Germinal center (tissue), 1 donor: ENCODE data around the gene EFCAB12.

Source experiments
- DNase-seq: peaks from one replicate; pipeline ENCODE4 v3.0.0; 2012; ENCODE audit warnings: mixed read lengths, low spot score

Gene EFCAB12

DNA sequence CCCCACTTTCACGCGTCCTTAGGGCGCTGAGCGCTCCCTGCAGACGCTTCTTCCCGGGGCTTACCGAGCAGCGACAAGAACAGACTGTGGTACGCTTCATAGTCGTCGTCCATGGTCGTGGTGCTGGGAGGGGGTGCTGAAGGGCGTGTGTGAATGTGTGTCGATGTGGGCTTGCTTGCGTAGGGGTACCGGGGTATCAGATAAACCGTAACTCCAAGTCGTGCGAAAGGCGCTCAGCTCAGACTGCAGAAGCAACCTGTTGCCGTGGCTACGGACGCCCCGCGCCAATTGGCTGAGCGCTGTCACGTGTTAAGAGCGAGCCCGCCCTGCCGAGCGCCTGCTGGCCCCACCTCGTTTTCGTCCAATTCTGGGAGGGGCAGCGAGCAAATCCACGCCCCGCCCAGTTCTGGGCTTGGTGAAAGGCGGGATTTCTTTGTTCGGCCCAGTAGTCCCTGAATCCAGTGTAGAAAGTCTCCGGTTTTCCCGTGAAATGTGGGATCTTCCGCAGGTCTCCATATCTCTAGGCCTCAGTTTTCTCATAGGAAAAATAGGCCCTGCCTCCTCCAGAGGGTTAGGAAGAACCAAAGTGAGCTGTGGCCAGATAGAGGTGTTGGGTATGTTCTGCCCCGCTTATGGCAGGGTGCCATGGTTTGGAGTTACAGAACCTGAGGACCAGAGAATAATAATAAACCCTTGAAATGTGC lies at the start of gene EFCAB12:
Gene EFCAB12, minus strand, starts transcription at position 261 of the 704 bp plus-strand sequence. Its CDS starts 148 bp downstream, at position 113.
- DNase-seq: peak; percentile 92

DNA sequence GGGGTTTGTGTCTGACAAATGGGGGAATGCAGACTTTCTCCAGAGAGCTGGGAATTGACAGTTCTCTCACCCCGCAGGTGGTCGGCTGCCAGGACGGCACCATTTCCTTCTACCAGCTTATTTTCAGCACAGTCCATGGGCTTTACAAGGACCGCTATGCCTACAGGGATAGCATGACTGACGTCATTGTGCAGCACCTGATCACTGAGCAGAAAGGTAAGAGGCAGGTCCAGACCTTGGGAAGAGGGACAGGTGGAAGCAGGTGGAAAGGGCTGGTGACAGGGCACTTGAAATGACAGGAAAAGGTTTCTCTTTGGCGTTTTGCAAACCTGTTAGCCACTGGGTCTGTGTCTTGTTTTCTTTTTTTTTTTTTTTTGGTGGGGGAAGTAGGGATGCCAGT lies 48.1 kb upstream of the EFCAB12 start:
- DNase-seq: no peak

DNA sequence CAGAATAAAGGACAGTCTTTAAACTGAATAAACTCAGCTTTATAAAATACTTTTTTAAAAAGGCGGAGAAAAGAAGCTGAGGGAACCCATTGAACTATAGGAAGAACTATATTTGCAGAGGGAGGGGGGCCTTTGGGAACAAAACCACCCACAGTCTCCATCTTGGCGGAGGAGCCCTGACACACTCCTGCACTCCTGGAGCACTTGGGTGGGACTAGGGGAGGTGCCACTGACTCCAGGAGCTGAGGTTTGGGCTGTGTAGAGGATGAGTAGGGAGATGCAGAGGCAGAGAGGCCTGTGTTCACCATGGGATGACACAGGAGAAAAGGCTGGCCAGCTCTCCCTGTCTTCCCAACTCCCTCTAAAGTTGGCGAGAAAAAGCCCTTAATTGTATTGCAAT lies 47.4 kb upstream of the EFCAB12 start:
- DNase-seq: no peak

DNA sequence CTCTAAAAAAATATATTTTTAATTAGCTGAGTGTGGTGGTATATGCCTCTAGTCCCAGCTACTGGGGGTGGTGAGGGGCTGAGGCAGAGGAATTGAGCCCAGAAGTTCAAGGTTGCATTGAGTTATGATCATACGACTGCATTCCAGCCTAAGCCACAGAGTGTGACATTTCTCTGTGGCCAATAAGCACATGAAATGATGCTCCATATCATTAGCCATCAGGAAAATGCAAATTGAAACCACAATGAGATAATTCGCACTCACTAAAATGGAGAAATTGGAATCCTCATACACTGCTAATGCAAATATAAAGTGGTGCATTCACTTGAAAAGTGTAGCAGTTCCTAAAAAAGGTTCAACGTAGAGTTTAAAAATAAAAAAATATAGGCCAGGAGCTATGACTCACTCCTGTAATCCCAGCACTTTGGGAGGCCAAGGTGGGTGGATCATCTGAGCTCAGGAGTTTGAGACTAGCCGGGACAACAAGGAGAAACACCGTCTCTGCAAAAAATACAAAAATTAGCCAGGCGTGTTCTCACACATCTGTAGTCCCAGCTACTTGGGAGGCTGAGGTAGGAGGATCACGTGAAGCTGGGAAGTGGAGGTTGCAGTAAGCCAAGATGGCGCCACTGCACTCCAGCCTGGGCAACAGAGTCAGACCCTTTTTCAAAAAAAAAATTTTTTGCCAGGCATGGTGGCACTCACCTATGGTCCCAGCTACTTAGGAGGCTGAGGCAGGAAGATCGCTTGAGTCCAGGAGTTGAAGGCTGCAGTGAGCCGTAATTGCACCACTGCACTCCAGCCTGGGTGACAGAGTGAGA lies 46.8 kb upstream of the EFCAB12 start:
- no peak for DNase-seq

DNA sequence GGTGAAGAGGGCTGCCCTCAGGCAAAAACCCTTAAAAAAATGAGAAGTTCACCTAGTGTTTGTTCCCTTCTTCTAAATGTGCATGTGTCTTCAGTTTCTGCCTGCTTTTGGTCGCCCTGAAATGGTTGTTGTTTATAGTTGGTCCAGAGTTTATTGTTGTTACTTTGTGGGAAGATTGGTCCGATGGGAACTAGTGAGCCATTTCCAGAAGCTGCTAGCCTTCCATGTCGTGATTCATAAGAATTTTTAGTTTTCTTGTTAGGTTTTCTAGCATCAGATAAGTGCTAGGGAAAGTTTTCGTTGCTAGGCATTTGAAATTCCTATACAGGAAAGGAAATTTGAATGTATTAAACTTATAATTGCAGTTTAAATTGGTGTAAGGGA lies 45.3 kb upstream of the EFCAB12 start:
- DNase-seq: no peak

DNA sequence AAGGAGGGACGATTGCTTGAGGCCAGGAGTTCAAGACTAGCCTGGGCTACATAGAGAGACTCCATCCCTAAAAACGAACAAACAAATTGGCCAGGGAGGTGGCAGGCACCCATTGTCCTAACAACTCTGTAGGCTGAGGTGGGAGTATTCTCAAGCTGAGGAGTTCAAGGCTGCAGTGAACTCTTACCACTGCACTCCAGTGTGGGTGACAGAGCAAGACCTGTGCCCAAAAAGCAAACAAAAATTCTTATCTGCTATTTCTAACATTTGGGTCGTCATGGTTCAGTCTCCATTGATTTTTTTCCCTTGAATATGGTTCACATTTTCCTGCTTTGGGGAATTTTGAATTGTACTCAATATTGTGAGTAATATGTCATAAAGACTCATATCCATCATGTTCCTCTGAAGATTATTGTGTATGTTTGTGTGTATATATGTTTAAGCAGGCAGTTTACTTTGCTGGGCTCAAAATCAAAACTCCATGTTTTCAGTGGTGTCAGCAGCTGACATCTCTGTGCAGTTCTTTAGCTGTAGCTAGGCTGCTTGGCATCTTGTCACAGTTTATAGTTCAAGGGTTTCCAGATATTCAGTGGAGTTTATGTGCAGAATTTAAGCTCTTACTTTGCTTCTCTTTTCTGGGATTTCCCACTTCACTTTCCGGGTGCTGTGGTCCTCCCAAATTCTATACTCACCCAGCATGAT lies 44.8 kb upstream of the EFCAB12 start:
- no peak for DNase-seq

DNA sequence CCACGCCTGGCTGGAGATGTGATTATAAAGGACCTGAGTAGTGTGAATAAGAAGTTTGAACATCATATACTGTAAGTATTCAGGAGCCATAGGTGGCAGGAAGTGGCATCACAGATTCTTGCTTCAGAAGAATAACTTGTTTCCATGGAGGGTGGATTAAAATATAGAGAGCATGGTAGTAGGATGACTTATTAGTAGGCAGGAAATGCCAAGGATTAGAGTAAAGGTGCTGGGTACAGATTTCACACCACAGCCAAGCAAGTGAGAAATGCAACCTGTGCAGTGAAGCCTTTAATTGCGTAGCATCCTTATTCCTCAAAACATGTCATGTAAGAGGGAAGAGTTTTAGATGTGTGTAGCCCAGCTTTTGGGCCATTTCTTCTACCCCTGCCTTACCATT lies 42.4 kb upstream of the EFCAB12 start:
- DNase-seq: no peak

DNA sequence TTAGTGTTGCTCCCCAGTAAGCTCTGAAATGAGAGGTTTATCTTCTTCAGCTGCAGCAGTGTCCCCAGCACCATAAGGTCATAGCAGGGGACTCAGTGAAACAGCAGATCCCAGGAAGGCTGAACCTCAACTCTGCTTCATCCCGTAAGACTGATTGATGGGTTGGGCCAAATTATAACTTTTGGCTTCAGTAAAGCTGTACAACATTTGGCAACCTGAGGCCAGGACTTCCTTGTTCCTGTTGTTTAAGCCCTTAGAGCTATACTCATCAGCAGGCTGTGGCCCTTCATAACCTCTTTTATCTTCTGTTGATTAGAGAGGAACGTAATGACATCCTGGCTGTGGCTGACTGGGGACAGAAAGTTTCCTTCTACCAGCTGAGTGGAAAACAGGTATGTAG lies 40.6 kb upstream of the EFCAB12 start:
- DNase-seq: no peak

DNA sequence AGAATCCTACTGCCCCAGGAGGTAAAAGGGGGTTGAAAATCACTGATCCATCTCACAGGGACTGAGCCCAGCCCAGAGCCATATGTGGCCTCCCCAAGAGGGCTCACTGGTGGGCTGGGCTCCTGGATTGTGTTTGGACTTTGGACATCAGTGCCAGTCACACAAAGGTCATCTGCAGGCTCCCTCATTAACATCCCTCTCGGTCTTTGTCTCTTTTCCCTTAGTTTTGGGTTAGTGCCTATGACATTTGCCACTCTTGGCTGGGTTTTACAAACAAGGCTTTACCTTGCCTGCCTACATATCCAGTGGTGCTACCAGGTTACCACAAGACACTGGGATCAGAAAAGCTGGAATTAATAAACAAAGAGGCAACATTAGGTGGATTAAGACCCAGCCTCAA lies 39.5 kb upstream of the EFCAB12 start:
- DNase-seq: no peak

DNA sequence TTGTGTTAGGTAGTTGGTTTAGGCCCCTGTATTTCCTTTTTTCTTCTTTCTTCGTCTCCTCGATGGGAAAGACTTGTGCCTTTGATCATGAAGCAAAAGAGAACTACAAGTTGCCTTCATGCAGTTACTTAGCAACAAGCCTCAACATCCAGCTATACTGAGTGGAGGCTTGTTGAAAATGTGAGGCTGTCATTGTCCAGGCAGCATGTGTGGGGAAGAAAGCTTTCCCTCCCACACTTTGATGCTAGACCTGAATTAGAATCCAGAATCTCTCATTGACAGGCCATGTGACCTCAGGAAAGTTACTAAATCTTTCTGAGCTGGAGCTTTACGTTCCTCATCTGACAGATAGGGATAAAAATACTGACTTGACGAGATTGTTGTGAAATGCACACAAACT lies 35.3 kb upstream of the EFCAB12 start:
- no peak for DNase-seq

DNA sequence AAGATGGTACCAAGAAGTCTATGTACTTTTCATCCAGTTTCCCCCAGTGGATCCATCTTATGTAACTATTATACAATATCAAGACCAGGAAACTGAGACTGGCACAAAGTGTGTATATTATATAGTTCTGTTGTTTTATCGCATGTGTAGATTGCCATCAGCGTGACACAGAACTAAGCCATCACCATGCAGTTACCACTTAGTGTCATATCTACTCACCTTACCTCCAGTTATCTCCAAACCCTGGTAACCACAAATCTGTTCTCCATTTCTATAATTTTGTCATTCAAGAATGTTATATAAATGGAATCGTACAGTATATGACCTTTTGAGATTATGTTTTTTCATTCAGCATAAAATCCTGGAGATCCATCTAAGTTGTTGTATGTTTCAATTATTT lies 34.7 kb upstream of the EFCAB12 start:
- DNase-seq: no peak

DNA sequence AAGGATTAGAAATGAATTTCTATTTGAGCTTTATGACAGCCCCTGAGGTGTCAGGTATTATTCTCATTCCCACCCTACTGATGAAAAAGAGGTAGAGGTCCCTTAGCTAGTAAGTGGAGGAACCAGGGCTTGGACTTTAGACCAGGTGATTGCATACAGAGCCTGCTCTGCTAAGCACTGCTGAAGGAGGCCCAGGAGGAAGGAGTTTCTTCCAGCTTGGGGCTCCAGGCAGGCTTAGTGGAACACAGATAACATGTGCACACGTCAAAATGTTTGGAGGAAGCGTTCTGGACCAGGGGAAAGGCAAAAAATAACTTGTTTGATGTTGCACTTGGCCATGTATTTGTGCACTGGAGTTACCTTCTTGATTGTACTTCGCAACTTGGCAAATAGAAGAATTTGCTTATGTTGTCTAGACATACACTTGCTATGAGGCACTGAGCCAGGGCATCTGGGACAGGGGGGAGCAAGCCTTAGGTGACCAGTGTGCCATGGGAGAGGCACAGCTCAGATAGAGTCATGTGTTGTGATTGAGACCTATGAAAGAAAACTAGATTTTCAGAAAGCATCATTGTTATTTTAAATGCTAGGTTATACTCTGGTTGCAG lies 34.0 kb upstream of the EFCAB12 start:
- DNase-seq: no peak

DNA sequence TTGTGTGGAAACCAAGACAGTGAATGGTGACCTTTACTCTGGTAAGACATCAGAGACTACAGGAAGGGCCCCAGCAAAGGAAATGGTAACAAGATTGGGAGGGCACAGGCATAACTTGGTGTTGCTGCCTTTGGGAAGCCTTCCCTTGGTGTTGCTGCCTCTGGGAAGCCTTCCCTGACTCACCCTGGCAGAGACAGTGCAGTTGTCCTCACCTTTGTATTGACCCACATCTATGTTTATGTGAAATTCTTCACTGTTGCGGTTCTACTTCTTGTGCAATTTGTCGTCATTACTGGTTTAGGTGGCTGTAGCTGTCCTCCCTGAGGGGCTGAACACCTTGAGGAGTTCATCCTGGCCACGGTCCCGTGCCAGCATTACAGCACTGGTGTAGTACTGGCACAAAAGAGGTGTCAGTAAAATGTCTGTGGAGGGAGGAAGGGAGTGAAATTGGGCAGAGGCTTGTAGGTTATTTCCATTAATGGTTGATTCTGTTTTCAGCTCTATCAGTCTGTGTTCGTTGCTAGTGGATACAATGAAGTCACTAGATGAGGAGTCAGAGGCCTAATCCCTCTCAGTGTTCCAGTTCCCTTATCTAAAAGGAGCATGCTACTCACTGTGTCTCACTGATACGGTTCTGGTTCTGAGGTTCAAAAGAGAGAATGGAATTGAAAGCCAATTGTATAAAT lies 33.2 kb upstream of the EFCAB12 start:
- DNase-seq: no peak

DNA sequence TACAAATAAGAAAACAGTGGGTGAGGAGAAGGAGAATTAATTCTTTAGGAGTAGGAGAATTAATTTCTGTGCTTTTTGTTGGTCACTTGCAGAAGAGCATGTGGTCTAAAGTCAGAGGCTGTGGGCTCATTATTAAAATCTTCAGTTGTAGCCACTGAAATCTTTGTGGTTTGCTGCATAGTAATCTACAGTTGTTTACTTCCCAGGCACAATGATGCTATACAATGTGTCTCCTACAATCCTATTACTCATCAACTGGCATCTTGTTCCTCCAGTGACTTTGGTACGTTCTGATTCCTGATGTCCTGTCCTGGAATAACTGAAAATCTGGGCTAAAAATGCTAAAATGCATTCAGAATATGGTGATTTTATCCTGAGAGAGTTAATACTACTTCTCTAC lies 32.6 kb upstream of the EFCAB12 start:
- DNase-seq: no peak

DNA sequence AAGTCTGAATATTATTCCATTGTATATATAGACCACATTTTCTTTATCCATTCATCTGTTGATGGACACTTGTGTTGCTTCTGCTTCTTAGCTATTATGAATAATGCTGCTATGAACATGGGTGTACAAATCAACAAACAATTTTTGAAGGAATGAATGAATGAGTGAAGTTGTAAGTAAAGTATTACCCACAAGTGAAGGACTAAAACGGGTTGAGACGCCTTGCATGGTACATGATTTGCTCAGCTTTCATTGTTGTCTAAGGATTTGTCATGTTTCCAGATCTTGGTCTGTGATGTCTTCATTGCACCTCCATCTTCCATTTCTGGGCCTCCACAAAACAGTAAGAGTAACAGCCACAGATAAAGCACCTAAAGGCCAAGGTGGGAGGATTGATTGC lies 32.1 kb upstream of the EFCAB12 start:
- DNase-seq: no peak

DNA sequence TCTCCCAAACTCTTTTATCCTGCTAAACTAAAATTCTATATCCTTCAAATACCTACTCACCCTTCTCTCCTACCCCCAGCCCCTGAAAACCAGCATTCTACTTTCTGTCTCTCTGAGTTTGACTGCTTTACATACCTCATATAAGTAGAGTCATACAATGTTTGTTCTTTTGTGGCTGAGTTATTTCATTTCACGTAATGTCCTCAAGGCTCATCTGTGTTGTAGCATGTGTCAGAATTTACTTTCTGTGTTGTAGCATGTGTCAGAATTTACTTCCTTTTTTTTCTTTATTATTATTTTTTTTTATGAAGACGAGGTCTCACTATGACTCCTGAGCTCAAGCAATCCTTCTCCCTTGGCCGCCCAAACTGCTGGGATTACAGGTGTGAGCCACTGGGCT lies 31.7 kb upstream of the EFCAB12 start:
- no peak for DNase-seq

DNA sequence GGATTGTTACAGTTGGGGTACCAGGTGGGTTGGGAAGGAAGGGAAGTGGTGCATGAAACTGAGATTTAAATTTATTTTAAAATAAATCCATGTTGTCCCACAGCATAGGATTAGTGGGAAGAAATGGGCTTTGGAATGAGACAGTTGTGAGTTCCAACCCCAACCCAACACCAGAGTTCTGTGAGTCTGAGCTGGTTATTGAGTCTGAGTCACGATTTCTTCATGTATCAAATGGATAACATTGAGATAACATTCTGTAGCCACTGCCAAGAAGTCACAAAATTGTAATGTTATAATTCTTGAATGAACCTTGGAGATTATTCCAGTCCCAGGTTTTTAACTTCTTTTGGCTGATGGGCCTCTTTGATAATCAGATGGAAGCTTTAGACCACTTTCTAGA lies 25.3 kb upstream of the EFCAB12 start:
- DNase-seq: no peak

DNA sequence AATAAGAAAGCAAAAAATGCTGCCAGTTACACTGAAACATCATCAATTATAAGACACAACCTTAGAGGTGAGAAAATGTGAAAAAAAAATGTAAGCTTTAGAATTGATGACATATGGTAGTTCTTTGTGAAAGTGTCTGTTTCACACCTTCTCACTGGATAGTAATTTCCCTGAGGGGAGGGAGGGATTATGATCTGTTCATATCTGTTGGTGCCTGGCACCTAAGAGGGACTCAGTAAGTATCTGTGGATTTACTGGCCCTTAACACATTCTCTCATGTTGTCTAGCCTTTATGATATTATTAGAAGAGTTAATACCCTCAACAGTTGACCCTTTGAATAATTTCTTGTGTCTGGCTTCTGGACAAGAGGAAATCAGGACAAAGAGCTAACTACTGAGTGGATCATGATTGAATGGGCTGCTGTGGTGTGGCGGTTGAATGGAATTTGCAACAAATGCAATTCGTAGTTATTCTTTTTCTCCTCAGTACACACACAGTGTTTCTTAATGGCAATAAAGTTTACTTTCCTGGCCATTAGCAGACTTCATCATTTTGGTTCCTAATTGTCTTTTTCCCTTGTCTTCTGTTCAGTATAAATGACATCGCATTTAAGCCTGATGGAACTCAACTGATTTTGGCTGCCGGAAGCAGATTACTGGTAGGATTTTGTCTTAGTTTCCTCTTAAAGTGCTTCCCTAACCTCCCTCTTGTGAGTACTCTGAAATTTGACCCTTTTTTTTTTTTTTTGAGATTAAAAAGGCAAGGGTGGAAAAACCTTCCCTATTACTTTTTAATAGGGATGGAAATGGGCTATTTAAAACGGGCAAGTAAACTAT lies 21.1 kb upstream of the EFCAB12 start:
- no peak for DNase-seq

DNA sequence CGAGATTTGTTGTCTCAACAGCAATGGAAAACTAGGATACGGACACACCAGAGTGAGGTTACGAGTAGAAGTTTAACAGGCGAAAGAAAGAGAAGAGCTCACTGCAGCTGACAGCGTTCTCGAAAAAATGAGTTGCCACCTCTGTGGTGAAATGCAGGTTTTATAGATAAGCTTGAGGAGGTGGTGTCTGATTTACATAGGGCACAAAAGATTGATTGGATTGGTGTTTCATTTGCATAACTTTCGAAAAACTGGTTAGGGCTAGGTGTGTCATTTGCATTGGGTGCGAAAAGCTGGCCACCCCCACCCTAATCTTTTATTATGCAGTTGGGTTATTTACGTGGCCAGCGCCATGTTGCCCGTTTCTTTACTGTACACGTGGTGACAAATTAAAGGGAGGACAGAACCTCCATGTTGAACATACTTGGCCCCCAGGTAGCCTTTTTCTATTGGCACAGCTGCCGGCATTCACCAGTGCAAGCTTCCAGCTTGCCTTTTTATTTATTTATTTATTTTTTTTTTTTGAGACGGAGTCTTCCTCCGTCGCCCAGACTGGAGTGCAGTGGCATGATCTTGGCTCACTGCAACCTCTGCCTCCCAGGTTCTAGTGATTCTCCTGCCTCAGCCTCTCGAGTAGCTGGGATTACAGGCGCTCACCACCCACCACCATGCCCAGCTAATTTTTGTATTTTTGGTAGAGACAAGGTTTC lies 19.9 kb upstream of the EFCAB12 start:
- no peak for DNase-seq

DNA sequence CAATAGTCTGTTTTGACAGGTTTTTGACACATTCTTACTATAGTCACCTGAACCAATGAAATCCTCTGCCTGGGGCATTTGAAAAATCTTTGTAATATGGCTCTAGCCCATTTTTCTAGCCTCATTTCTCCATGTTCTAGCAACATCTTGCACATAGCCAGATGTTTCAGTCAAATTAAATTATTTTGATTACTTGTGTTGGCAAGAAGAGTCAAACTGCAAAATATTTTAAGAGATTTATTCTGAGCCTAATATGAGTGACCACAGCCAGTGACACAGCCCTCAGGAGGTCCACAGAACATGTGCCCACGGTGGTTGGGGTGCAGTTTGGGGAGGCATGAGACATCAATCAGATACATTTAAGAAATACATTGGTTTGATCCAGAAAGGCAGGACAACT lies 18.5 kb upstream of the EFCAB12 start:
- DNase-seq: no peak

DNA sequence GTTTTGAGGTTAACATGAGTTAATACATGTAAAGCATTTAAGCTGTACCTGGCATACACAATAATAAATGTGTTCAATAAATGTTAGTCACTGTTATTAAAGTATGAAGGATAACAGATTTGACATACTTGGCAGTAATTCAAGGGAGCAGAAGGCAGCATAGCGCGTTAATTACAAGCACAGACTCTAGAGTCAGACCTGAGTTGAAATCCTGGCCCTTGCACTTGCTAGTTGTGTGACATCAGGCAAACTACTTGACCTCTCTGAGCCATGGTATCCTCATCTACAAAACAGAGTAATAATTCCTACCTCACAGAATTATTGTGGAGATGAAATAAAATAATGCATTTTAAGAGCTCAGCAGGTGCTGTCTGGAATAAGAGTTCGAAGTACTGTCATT lies 17.0 kb upstream of the EFCAB12 start:
- no peak for DNase-seq
